HEK293T (cell line): ENCODE data around the gene P2RX2.

Source experiments
- ARNT ChIP-seq: fragments of 450-650 bp; IDR thresholded peaks from 2 replicates; pipeline ENCODE4 v1.6.1; 2017; ENCODE audit warnings: mild to moderate bottlenecking
- CTBP1 ChIP-seq: fragments of 450-650 bp; IDR thresholded peaks from 2 replicates; pipeline ENCODE4 v1.6.1; 2016; ENCODE audit warnings: borderline replicate concordance
- ELF4 ChIP-seq: fragments of 450-650 bp; IDR thresholded peaks from 2 replicates; pipeline ENCODE4 v1.6.1; 2017; ENCODE audit warnings: antibody characterized with exemption
- FOXA1 ChIP-seq: fragments of 450-650 bp; IDR thresholded peaks from 2 replicates; pipeline ENCODE4 v1.6.1; 2016; ENCODE audit warnings: mild to moderate bottlenecking
- FOXK2 ChIP-seq: fragments of 450-650 bp; IDR thresholded peaks from 2 replicates; pipeline ENCODE4 v1.6.1; 2016; ENCODE audit warnings: mild to moderate bottlenecking
- FOXM1 ChIP-seq: fragments of 450-650 bp; IDR thresholded peaks from 2 replicates; pipeline ENCODE4 v1.6.1; 2017; ENCODE audit warnings: mild to moderate bottlenecking, borderline replicate concordance
- HDGF ChIP-seq: fragments of 450-650 bp; IDR thresholded peaks from 2 replicates; pipeline ENCODE4 v1.6.1; 2017; ENCODE audit warnings: antibody characterized with exemption, borderline replicate concordance
- NFRKB ChIP-seq: fragments of 450-650 bp; IDR thresholded peaks from 2 replicates; pipeline ENCODE4 v1.6.1; 2016; ENCODE audit warnings: mild to moderate bottlenecking, moderate library complexity
- SUZ12 ChIP-seq: fragments of 450-650 bp; IDR thresholded peaks from 2 replicates; pipeline ENCODE4 v1.6.1; 2016; ENCODE audit warnings: mild to moderate bottlenecking

DNA sequence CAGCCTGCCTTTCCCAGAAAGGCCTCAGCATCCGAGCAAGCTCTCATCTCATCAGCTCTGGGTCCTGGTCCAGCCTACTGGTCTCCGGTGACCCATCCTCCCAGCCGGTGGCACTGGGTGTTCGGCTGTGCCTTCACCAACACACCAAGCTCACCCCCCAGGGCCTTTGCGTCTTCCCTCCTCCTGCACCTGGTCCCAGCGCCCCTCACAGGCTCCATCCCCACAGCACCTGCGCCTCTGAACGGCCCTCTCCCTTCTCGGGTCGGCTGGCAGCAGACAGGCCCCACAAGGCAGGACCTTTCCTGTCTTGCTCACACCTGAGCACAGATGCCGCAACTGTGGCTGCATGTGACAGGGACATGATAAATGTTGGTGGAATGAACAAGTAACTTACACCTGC lies 13.1 kb downstream of the P2RX2 start:
- no peak for TF ChIP-seq SUZ12
- no peak for TF ChIP-seq FOXA1
- TF ChIP-seq ELF4: no peak
- TF ChIP-seq FOXK2: no peak
- TF ChIP-seq CTBP1: no peak
- no peak for TF ChIP-seq NFRKB
- TF ChIP-seq ARNT: no peak
- TF ChIP-seq HDGF: no peak
- TF ChIP-seq FOXM1: no peak
